HG02678 (cell line): ENCODE measurements around the gene RIGI.
A peak's percentile ranks its signal among the peaks of the same experiment; 100 is the strongest.
"Not testable (repeated sequence)": the region's sequence is repeated elsewhere in the genome, so short reads cannot be mapped to it uniquely, and the experiment has no call there.

Experiments
- ATAC-seq: cut with Tn5 transposase; IDR thresholded peaks from one replicate; pipeline ENCODE4 v1.9.1; 2021; ENCODE audit warnings: mild to moderate bottlenecking, moderate library complexity; ENCODE audit not compliant: unreplicated experiment

The RIGI gene

GRCh38 chr9:32526041-32526706, at the start of gene RIGI:
Gene RIGI, minus strand, starts transcription at chr9:32526196. Its CDS starts 30 bp downstream, at chr9:32526166.
- peak; percentile 64 for ATAC-seq

- no peak for ATAC-seq
Measured at GRCh38 chr9:32574858-32575257, 48.9 kb upstream of the RIGI start.

GRCh38 chr9:32573821-32574220, 47.8 kb upstream of the RIGI start:
- no peak for ATAC-seq

- ATAC-seq: peak; percentile 85
Measured at GRCh38 chr9:32572900-32573523, 47.0 kb upstream of the RIGI start, which contains the start of gene NDUFB6. Gene NDUFB6, minus strand, starts transcription at chr9:32573159. Its CDS starts 99 bp downstream, at chr9:32573060.

GRCh38 chr9:32571969-32572899, 46.2 kb upstream of the RIGI start:
- peak; percentile 85 for ATAC-seq

GRCh38 chr9:32570262-32570661, 44.3 kb upstream of the RIGI start:
- ATAC-seq: no peak

- no peak for ATAC-seq
Measured at GRCh38 chr9:32566770-32567169, 40.8 kb upstream of the RIGI start.

GRCh38 chr9:32565967-32566366, 40.0 kb upstream of the RIGI start:
- ATAC-seq: no peak

GRCh38 chr9:32558408-32558934, 32.5 kb upstream of the RIGI start:
- ATAC-seq: no peak

GRCh38 chr9:32554591-32554990, 28.6 kb upstream of the RIGI start:
- no peak for ATAC-seq

GRCh38 chr9:32554107-32554506, 28.1 kb upstream of the RIGI start:
- ATAC-seq: no peak

- peak; percentile 74 for ATAC-seq
Measured at GRCh38 chr9:32552172-32552872, 26.3 kb upstream of the RIGI start, which contains the start of the genes SMIM27 and TOPORS. Gene SMIM27, plus strand, starts transcription at chr9:32552327. Its CDS starts 108 bp downstream, at chr9:32552435. Gene TOPORS, minus strand, starts transcription at chr9:32552586. Its CDS starts 150 bp downstream, at chr9:32552436.

- ATAC-seq: no peak
Measured at GRCh38 chr9:32551276-32552051, 25.5 kb upstream of the RIGI start.

GRCh38 chr9:32550562-32551275, 24.7 kb upstream of the RIGI start:
- peak; percentile 71 for ATAC-seq

- no peak for ATAC-seq
Measured at GRCh38 chr9:32550150-32550561, 24.2 kb upstream of the RIGI start.

GRCh38 chr9:32548213-32548612, 22.2 kb upstream of the RIGI start:
- ATAC-seq: not testable (repeated sequence)

GRCh38 chr9:32545884-32546283, 19.9 kb upstream of the RIGI start:
- no peak for ATAC-seq

GRCh38 chr9:32543047-32543446, 17.1 kb upstream of the RIGI start:
- ATAC-seq: no peak

- ATAC-seq: no peak
Measured at GRCh38 chr9:32533816-32534215, 7.8 kb upstream of the RIGI start.
